ENCODE data around the gene RASAL2.
"Not testable (repeated sequence)": the region's sequence is repeated elsewhere in the genome, so short reads cannot be mapped to it uniquely, and the experiment has no call there.

RASAL2 gene

GRCh38 chr1:178354816-178355215 is 260.9 kb downstream of the RASAL2 start:
- no peak for DNase-seq

- no peak for DNase-seq
Observed at GRCh38 chr1:178356299-178356698, 262.4 kb downstream of the RASAL2 start.

GRCh38 chr1:178358456-178358855 is 264.6 kb downstream of the RASAL2 start:
- DNase-seq, result no peak

GRCh38 chr1:178360421-178360820 is 266.5 kb downstream of the RASAL2 start:
- no peak for DNase-seq

- DNase-seq, result no peak
Observed at GRCh38 chr1:178361847-178362246, 267.9 kb downstream of the RASAL2 start.

GRCh38 chr1:178362747-178363146 is 268.8 kb downstream of the RASAL2 start:
- DNase-seq, result no peak

- no peak for DNase-seq
Observed at GRCh38 chr1:178364782-178365181, 270.9 kb downstream of the RASAL2 start.

GRCh38 chr1:178367151-178367550 is 273.2 kb downstream of the RASAL2 start:
- no peak for DNase-seq

GRCh38 chr1:178368208-178368607 is 274.3 kb downstream of the RASAL2 start:
- no peak for DNase-seq

- no peak for DNase-seq
Observed at GRCh38 chr1:178371235-178371634, 277.3 kb downstream of the RASAL2 start.

- DNase-seq, result no peak
Observed at GRCh38 chr1:178371933-178372388, 278.1 kb downstream of the RASAL2 start.

- no peak for DNase-seq
Observed at GRCh38 chr1:178374016-178374415, 280.1 kb downstream of the RASAL2 start.

- no peak for DNase-seq
Observed at GRCh38 chr1:178376008-178376407, 282.1 kb downstream of the RASAL2 start.

- no peak for DNase-seq
Observed at GRCh38 chr1:178379807-178380206, 285.9 kb downstream of the RASAL2 start.

GRCh38 chr1:178382372-178382771 is 288.5 kb downstream of the RASAL2 start:
- no peak for DNase-seq

- no peak for DNase-seq
Observed at GRCh38 chr1:178385662-178386061, 291.8 kb downstream of the RASAL2 start.

GRCh38 chr1:178388418-178389145 is 294.7 kb downstream of the RASAL2 start:
- no peak for DNase-seq

- no peak for DNase-seq
Observed at GRCh38 chr1:178389441-178389840, 295.5 kb downstream of the RASAL2 start.

- not testable (repeated sequence) for DNase-seq
Observed at GRCh38 chr1:178390280-178390679, 296.4 kb downstream of the RASAL2 start.

GRCh38 chr1:178393370-178393769 is 299.5 kb downstream of the RASAL2 start:
- no peak for DNase-seq

GRCh38 chr1:178396789-178397188 is 302.9 kb downstream of the RASAL2 start:
- no peak for DNase-seq

- DNase-seq, result no peak
Observed at GRCh38 chr1:178397678-178398077, 303.8 kb downstream of the RASAL2 start.

GRCh38 chr1:178399177-178399728 is 305.3 kb downstream of the RASAL2 start:
- DNase-seq, result no peak

- DNase-seq, result no peak
Observed at GRCh38 chr1:178405137-178405536, 311.2 kb downstream of the RASAL2 start.

- DNase-seq, result no peak
Observed at GRCh38 chr1:178407215-178407614, 313.3 kb downstream of the RASAL2 start.

All from NCI-H446 (cell line).